Suprapubic skin (tissue), 4 donors: ENCODE data around the gene ERVFRD-1. TPM values are rescaled to one million over a fixed set of nuclear protein-coding genes. Genes with fewer than 3 reads are reported as not detected.

Experiments used
- DNase-seq, 2 donors: peaks; one replicate each; pipeline ENCODE4 v3.0.0-alpha.2; 2019; ENCODE audit warnings: low spot score in 2 of 2
- H3K27ac ChIP-seq: fragments of 200-600 bp; sonication (generic); one replicate; pipeline ENCODE4 v1.5.1; 2019
- H3K27me3 ChIP-seq: fragments of 200-600 bp; sonication (generic); one replicate; pipeline ENCODE4 v1.5.1; 2019
- H3K36me3 ChIP-seq: fragments of 200-600 bp; sonication (generic); one replicate; pipeline ENCODE4 v1.5.1; 2019
- H3K4me1 ChIP-seq: fragments of 200-600 bp; sonication (generic); one replicate; pipeline ENCODE4 v1.5.1; 2019
- H3K4me3 ChIP-seq: fragments of 200-600 bp; sonication (generic); one replicate; pipeline ENCODE4 v1.5.1; 2019; ENCODE audit warnings: mild to moderate bottlenecking
- H3K9me3 ChIP-seq: fragments of 200-600 bp; sonication (generic); one replicate; pipeline ENCODE4 v1.5.1; 2019
- CTCF ChIP-seq, 2 donors: fragments of 200-600 bp in 1 of 2; fragments of 450-650 bp in 1 of 2; sonication (generic) in 1 of 2; IDR thresholded peaks; one replicate each; pipeline ENCODE4 v1.5.1; 2016 to 2019; ENCODE audit warnings: antibody characterized with exemption in 2 of 2, mild to moderate bottlenecking in 1 of 2, moderate library complexity in 1 of 2
- EP300 ChIP-seq: sonication (generic); formaldehyde crosslinking; IDR thresholded peaks from one replicate; pipeline ENCODE4 v1.6.1; 2017; ENCODE audit warnings: antibody characterized with exemption
- POLR2A ChIP-seq, 2 donors: fragments of 450-650 bp; IDR thresholded peaks; one replicate each; pipeline ENCODE4 v1.6.1; 2017; ENCODE audit warnings: antibody characterized with exemption in 2 of 2, mild to moderate bottlenecking in 2 of 2, moderate library complexity in 2 of 2
- POLR2AphosphoS5 ChIP-seq, 3 donors: sonication (generic); formaldehyde crosslinking; IDR thresholded peaks; one replicate each; pipeline ENCODE4 v1.6.1; 2017; ENCODE audit warnings: antibody characterized with exemption in 3 of 3
- WGBS: methylation state at CpG from one replicate; pipeline ENCODE4 v1.1.5; 2018; 5-methylcytosine and 5-hydroxymethylcytosine counted together
- total RNA-seq, 4 donors: library from RNA; depleted of rRNA; stranded (reverse); fragments of >200 nt; gene quantifications; one replicate each; pipeline ENCODE4 v1.1.0, GENCODE V29; 2016

ERVFRD-1 gene
- total RNA-seq, 4 donors from 2014 or later: not detected

- Histone ChIP-seq H3K4me3 (no peak overlapping the region), H3K27ac (no peak overlapping the region), H3K27me3 (no peaks in the 10 kb centered on the region), H3K9me3 (no peaks in the 10 kb centered on the region), H3K36me3 (no peaks in the 10 kb centered on the region), H3K4me1 (no peaks in the 10 kb centered on the region)
- 95% methylated on average over 5 of the region's 5 CpGs for WGBS
- TF ChIP-seq CTCF (IDR thresholded peaks at IDR 0.05): no peak
- TF ChIP-seq POLR2AphosphoS5 (IDR thresholded peaks at IDR 0.05): no peak
- TF ChIP-seq POLR2A (IDR thresholded peaks at IDR 0.05): no peak
- no peak for TF ChIP-seq EP300
- no peak for DNase-seq
Observed at GRCh38 chr6:11083956-11084355, 27.6 kb downstream of the ERVFRD-1 start.

GRCh38 chr6:11083491-11083890 is 28.0 kb downstream of the ERVFRD-1 start:
- DNase-seq: no peak
- Histone ChIP-seq H3K27me3 (no peaks in the 10 kb centered on the region), H3K4me3 (no peak overlapping the region), H3K4me1 (no peaks in the 10 kb centered on the region), H3K36me3 (no peaks in the 10 kb centered on the region), H3K27ac (no peak overlapping the region), H3K9me3 (no peaks in the 10 kb centered on the region)
- TF ChIP-seq EP300 (no peak), POLR2AphosphoS5 (IDR thresholded peaks at IDR 0.05) (no peak), POLR2A (IDR thresholded peaks at IDR 0.05) (no peak), CTCF (IDR thresholded peaks at IDR 0.05) (no peak)
- 73% methylated on average over 4 of the region's 4 CpGs for WGBS

- TF ChIP-seq CTCF (IDR thresholded peaks at IDR 0.05) (no peak), POLR2A (IDR thresholded peaks at IDR 0.05) (no peak), EP300 (no peak), POLR2AphosphoS5 (IDR thresholded peaks at IDR 0.05) (no peak)
- Histone ChIP-seq H3K27ac (no peak overlapping the region), H3K27me3 (no peaks in the 10 kb centered on the region), H3K36me3 (no peaks in the 10 kb centered on the region), H3K9me3 (no peaks in the 10 kb centered on the region), H3K4me1 (no peaks in the 10 kb centered on the region), H3K4me3 (no peak overlapping the region)
- WGBS: 60% methylated on average over 3 of the region's 3 CpGs
- no peak for DNase-seq
Observed at GRCh38 chr6:11080296-11080695, 31.2 kb downstream of the ERVFRD-1 start.

GRCh38 chr6:11078266-11078665 is 33.3 kb downstream of the ERVFRD-1 start:
- DNase-seq: no peak
- TF ChIP-seq EP300: no peak
- no peak for TF ChIP-seq POLR2AphosphoS5 (IDR thresholded peaks at IDR 0.05)
- no peak for TF ChIP-seq CTCF (IDR thresholded peaks at IDR 0.05)
- no peak for TF ChIP-seq POLR2A (IDR thresholded peaks at IDR 0.05)
- Histone ChIP-seq H3K27ac (no peak overlapping the region), H3K4me3 (no peak overlapping the region), H3K27me3 (no peaks in the 10 kb centered on the region), H3K36me3 (no peaks in the 10 kb centered on the region), H3K4me1 (no peaks in the 10 kb centered on the region), H3K9me3 (no peaks in the 10 kb centered on the region)
- WGBS: 91% methylated on average over 4 of the region's 4 CpGs

- DNase-seq: no peak
- TF ChIP-seq POLR2AphosphoS5 (IDR thresholded peaks at IDR 0.05): no peak
- no peak for TF ChIP-seq EP300
- no peak for TF ChIP-seq POLR2A (IDR thresholded peaks at IDR 0.05)
- no peak for TF ChIP-seq CTCF (IDR thresholded peaks at IDR 0.05)
- Histone ChIP-seq H3K36me3 (no peaks in the 10 kb centered on the region), H3K4me1 (no peaks in the 10 kb centered on the region), H3K27ac (no peak overlapping the region), H3K27me3 (no peaks in the 10 kb centered on the region), H3K4me3 (no peak overlapping the region), H3K9me3 (no peaks in the 10 kb centered on the region)
- 50% methylated on average over 2 of the region's 2 CpGs for WGBS
Observed at GRCh38 chr6:11076540-11076939, 35.0 kb downstream of the ERVFRD-1 start.
